ENCODE measurements around the gene ISCU.
"Not testable (repeated sequence)": the region's sequence is repeated elsewhere in the genome, so short reads cannot be mapped to it uniquely, and the experiment has no call there.

ISCU gene

DNA sequence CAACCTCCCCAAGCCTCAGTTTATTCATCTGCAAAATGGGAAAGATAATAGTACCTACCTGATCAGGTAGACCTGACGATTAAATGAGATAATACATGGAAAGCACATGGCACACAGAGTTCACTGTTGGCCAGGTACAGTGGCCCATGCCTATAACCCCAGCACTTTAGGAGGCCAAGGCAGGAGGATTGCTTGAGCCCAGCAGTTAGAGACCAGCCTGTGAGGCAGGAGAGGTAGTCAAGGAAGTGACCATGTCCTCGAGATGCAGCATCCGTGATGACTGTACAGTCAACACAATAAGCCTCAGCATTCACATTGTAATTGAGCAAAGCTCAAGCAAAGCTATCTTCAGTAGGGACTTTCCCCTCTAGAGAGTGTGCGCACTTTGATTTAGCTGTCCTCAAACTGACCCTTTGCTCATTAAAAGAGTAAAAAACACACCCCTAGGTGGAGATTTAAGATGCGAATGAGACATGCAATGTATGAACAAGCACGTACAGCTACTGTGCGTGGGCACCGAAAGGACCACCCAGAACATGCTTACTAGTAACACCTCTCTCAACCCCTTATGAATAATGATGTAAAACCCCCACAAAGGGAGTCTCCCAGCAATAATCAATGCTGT, 9.9 kb downstream of the ISCU start:
- H3K27ac ChIP-seq, result no peak overlapping the region
- H3K4me1 ChIP-seq, result no peaks in the 10 kb centered on the region
- TF ChIP-seq, protein P1, sequence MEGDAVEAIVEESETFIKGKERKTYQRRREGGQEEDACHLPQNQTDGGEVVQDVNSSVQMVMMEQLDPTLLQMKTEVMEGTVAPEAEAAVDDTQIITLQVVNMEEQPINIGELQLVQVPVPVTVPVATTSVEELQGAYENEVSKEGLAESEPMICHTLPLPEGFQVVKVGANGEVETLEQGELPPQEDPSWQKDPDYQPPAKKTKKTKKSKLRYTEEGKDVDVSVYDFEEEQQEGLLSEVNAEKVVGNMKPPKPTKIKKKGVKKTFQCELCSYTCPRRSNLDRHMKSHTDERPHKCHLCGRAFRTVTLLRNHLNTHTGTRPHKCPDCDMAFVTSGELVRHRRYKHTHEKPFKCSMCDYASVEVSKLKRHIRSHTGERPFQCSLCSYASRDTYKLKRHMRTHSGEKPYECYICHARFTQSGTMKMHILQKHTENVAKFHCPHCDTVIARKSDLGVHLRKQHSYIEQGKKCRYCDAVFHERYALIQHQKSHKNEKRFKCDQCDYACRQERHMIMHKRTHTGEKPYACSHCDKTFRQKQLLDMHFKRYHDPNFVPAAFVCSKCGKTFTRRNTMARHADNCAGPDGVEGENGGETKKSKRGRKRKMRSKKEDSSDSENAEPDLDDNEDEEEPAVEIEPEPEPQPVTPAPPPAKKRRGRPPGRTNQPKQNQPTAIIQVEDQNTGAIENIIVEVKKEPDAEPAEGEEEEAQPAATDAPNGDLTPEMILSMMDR (IDR thresholded peaks at IDR 0.05), result no peak
- H3K9me3 ChIP-seq, result no peaks in the 10 kb centered on the region
- DNase-seq, result no peak
- no peak overlapping the region for H3K4me3 ChIP-seq
- no peaks in the 10 kb centered on the region for H3K27me3 ChIP-seq
- peaks cover 12 to 32% (median 30%) of the 10 kb centered on the region in 3 donors for H3K36me3 ChIP-seq
- intact Hi-C loops (cut with DNase I; ENCODE audit: low total_unique reads), result no loop called here

DNA sequence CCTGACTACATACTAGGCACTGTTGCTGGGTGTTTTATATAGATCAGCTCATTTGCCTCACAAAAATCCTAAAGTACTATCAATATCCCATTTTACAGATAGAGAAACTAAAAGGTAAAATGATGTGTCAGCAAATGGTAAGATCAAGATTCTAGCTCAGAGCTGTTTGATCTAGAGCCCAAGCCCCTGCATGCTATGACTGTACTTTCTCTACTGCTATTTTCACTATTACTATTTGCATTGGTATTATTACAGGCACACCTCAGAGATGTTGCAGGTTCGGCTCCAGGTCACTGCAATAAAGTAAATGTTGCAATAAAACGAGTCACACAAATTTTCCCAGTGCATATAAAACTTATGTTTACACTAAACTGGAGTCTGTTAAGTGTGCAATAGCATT, 10.9 kb downstream of the ISCU start:
- Histone ChIP-seq H3K27me3 (no peaks in the 10 kb centered on the region), H3K4me3 (no peak overlapping the region), H3K4me1 (no peaks in the 10 kb centered on the region), H3K36me3 (peaks cover 6 to 21% (median 20%) of the 10 kb centered on the region in 3 donors), H3K9me3 (no peaks in the 10 kb centered on the region), H3K27ac (no peak overlapping the region)
- DNase-seq, result no peak
- TF ChIP-seq, protein P1 (IDR thresholded peaks at IDR 0.05), result no peak
- intact Hi-C loops (cut with DNase I; ENCODE audit: low total_unique reads), result no loop called here

DNA sequence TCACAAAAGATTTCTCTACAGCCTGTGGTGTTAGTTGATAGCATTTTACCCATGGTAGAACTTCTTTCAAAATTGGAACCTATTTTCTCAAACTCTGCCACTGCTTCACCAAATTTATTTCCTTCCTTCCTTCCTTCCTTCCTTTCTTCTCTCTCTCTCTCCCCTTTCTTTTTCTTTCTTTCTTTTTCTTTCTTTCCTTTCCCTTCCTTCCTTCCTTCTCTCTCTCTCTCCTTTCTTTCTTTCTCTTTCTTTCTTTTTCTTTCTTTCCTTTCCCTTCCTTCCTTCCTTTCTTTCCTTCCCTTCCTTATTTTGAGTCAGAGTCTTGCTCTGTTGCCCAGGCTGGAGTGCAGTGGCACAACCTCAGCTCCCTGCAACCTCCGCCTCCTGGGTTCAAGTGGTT, 11.9 kb downstream of the ISCU start:
- DNase-seq; H3K4me3 ChIP-seq; H3K4me1 ChIP-seq; intact Hi-C loops (cut with DNase I; ENCODE audit: low total_unique reads); H3K27me3 ChIP-seq; H3K27ac ChIP-seq; H3K9me3 ChIP-seq: not testable (repeated sequence)
- peaks cover 0 to 12% (median 10%) of the 10 kb centered on the region in 3 donors for H3K36me3 ChIP-seq

DNA sequence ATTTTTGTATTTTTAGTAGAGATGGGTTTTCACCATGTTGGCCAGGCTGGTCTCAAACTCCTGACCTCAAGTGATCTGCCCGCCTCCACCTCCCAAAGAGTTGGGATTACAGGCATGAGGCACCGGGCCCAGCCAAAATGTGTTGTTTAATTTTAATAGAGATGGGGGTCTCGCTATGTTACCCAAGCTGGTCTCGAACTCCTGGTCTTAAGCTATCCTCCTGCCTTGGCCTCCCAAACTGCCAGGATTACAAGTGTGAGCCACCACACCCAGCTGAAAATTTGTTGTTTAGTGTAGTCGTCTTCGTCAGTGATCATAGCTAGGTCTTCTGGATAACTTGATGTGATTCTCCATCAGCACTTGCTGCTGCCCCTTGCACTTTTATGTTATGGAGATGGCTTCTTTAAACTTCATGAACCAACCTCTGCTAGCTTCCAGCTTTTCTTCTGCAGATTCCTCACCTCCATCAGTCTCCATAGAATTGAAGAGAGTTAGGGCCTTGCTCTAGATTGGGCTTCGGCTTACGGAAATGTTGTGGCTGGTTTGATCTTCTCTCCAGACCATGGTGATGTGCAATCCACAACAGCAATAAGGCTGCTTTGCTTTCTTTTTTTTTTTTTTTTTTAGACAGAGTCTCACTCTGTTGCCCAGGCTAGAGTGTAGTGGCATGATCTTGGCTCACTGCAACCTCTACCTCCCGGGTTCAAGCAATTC, 13.0 kb downstream of the ISCU start:
- no peak for DNase-seq
- intact Hi-C loops (cut with DNase I; ENCODE audit: low total_unique reads), result no loop called here

DNA sequence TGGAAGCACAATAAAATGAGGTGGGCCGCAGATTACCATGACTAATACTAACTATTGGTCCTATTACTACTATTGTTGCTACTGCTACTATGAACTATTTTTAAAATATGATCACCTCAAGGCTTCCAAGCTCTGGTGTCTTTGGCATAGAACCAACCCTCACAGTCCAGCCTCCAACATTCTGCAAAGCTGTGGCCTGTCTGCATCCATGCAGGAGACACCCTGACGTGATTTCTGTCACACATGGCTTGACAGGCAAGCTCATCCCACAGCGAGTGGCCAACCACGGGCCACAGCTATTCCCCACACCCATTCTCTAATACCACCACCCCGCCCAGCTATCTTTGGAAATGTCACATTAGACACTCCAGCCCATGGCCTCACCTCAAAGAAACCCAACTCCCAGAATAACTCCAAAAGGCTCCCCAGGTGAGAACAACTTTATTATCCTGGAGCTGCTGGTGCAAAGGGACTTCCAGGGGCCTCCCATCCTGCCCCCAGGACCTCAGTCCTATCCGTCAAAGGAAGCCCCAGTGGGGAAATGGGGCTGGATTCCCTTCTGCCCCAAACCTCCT, 14.4 kb downstream of the ISCU start:
- no peak overlapping the region for H3K4me3 ChIP-seq
- intact Hi-C loops (cut with DNase I; ENCODE audit: low total_unique reads), result no loop called here
- no peaks in the 10 kb centered on the region for H3K36me3 ChIP-seq
- no peaks in the 10 kb centered on the region for H3K4me1 ChIP-seq
- H3K9me3 ChIP-seq, result no peaks in the 10 kb centered on the region
- H3K27me3 ChIP-seq, result no peaks in the 10 kb centered on the region
- H3K27ac ChIP-seq, result no peak overlapping the region
- no peak for DNase-seq
- TF ChIP-seq, protein P1 (IDR thresholded peaks at IDR 0.05), result no peak

More for the DNA sequence above, 13.0 kb downstream of the ISCU start:
- Histone ChIP-seq H3K9me3 (no peaks in the 10 kb centered on the region), H3K27me3 (no peaks in the 10 kb centered on the region), H3K4me1 (no peaks in the 10 kb centered on the region), H3K4me3 (no peak overlapping the region), H3K27ac (no peak overlapping the region), H3K36me3 (peaks cover 0 to under 1% (median 0%) of the 10 kb centered on the region in 3 donors)
- TF ChIP-seq, protein P1 (IDR thresholded peaks at IDR 0.05), result no peak

DNA sequence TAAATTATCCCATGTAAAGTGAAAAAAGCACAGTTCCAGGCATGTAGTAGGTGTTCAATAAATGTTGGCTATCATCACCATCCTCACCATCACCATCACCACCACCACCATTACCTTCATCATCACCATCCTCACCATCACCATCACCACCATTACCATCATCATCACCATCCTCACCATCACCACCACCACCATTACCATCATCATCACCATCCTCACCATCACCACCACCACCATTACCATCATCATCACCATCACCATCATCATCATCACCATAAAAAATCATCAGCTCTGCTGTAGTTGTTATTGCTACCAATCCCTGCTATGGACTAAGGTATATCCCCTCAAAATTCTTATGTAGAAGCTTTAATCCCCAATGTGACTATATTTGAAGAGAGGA, 15.1 kb downstream of the ISCU start:
- TF ChIP-seq, protein P1 (IDR thresholded peaks at IDR 0.05), result no peak
- Histone ChIP-seq H3K9me3 (no peaks in the 10 kb centered on the region), H3K4me1 (no peaks in the 10 kb centered on the region), H3K27ac (no peak overlapping the region), H3K27me3 (no peaks in the 10 kb centered on the region), H3K36me3 (no peaks in the 10 kb centered on the region), H3K4me3 (no peak overlapping the region)
- no peak for DNase-seq
- intact Hi-C loops (cut with DNase I; ENCODE audit: low total_unique reads), result no loop called here
